ENCODE data around the gene CDH11.

DNA sequence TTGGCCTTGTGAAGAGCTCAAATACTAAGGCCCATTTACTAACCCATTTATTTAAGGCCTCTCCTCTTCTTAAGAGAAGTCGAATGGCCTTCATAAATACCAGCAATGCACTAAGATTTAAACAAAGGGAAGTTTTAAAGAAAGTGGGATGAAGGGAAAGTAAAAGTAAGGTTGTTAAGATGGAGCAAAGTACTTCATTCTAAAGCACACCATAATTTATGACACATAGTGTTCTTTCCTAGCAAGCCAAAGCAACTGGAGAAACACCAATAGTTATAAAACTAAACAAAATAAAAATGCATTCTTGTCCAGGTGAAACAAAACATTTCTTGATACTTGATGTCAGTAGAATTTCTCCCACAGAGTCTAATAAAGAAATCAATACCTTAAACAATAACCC is 27.9 kb downstream of the CDH11 start:
- no peak for TF ChIP-seq POLR2A (IDR thresholded peaks at IDR 0.05)
- TF ChIP-seq, protein P1, sequence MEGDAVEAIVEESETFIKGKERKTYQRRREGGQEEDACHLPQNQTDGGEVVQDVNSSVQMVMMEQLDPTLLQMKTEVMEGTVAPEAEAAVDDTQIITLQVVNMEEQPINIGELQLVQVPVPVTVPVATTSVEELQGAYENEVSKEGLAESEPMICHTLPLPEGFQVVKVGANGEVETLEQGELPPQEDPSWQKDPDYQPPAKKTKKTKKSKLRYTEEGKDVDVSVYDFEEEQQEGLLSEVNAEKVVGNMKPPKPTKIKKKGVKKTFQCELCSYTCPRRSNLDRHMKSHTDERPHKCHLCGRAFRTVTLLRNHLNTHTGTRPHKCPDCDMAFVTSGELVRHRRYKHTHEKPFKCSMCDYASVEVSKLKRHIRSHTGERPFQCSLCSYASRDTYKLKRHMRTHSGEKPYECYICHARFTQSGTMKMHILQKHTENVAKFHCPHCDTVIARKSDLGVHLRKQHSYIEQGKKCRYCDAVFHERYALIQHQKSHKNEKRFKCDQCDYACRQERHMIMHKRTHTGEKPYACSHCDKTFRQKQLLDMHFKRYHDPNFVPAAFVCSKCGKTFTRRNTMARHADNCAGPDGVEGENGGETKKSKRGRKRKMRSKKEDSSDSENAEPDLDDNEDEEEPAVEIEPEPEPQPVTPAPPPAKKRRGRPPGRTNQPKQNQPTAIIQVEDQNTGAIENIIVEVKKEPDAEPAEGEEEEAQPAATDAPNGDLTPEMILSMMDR (IDR thresholded peaks at IDR 0.05): no peak

Measured in vagina (tissue), 2 donors.